ENCODE data around the gene ALDOA. TPM values are rescaled to one million over a fixed set of nuclear protein-coding genes. Genes with fewer than 3 reads are reported as not detected.

The ALDOA gene
- total and polyA plus RNA-seq, 9 donors: 1,252 to 2,647 (median 2,029) TPM

GRCh38 chr16:30087181-30087898 lies 21.8 kb downstream of the ALDOA start:
- Histone ChIP-seq H3K4me1 (ENCODE audit: control insufficient read depth, insufficient read depth, low read length) (peaks cover 17% of the 10 kb centered on the region), H3K27ac (ENCODE audit: low read length) (no peak overlapping the region), H3K36me3 (ENCODE audit: control insufficient read depth, insufficient read depth, low read length) (peaks cover 42% of the 10 kb centered on the region), H3K9me3 (replicated peaks; ENCODE audit: control insufficient read depth, low read depth, low read length) (no peaks in the 10 kb centered on the region), H3K4me3 (ENCODE audit: low read length) (no peak overlapping the region), H3K27me3 (ENCODE audit: control insufficient read depth, insufficient read depth, low read length) (no peaks in the 10 kb centered on the region)
- peak; percentile 49 for DNase-seq
- WGBS (ENCODE audit: insufficient coverage): 84% methylated on average over 8 of the region's 11 CpGs

GRCh38 chr16:30088237-30088831 lies 22.8 kb downstream of the ALDOA start:
- H3K27ac ChIP-seq (ENCODE audit: low read length): no peak overlapping the region
- no peak overlapping the region for H3K4me3 ChIP-seq (ENCODE audit: low read length)
- H3K9me3 ChIP-seq (replicated peaks; ENCODE audit: control insufficient read depth, low read depth, low read length): no peaks in the 10 kb centered on the region
- peaks cover 21% of the 10 kb centered on the region for H3K4me1 ChIP-seq (ENCODE audit: control insufficient read depth, insufficient read depth, low read length)
- no peaks in the 10 kb centered on the region for H3K27me3 ChIP-seq (ENCODE audit: control insufficient read depth, insufficient read depth, low read length)
- DNase-seq: no peak
- WGBS (ENCODE audit: insufficient coverage): 74% methylated on average over 6 of the region's 10 CpGs
- peaks cover 32% of the 10 kb centered on the region for H3K36me3 ChIP-seq (ENCODE audit: control insufficient read depth, insufficient read depth, low read length)

GRCh38 chr16:30088832-30089624 lies 23.5 kb downstream of the ALDOA start:
- H3K9me3 ChIP-seq (replicated peaks; ENCODE audit: control insufficient read depth, low read depth, low read length): no peaks in the 10 kb centered on the region
- no peak overlapping the region for H3K27ac ChIP-seq (ENCODE audit: low read length)
- DNase-seq: no peak
- peaks cover 29% of the 10 kb centered on the region for H3K36me3 ChIP-seq (ENCODE audit: control insufficient read depth, insufficient read depth, low read length)
- no peak overlapping the region for H3K4me3 ChIP-seq (ENCODE audit: low read length)
- WGBS (ENCODE audit: insufficient coverage): 60% methylated on average over 19 of the region's 22 CpGs
- H3K4me1 ChIP-seq (ENCODE audit: control insufficient read depth, insufficient read depth, low read length): peaks cover 21% of the 10 kb centered on the region
- H3K27me3 ChIP-seq (ENCODE audit: control insufficient read depth, insufficient read depth, low read length): no peaks in the 10 kb centered on the region

GRCh38 chr16:30090610-30091331 lies 25.2 kb downstream of the ALDOA start:
- Histone ChIP-seq H3K9me3 (replicated peaks; ENCODE audit: control insufficient read depth, low read depth, low read length) (no peaks in the 10 kb centered on the region), H3K27me3 (ENCODE audit: control insufficient read depth, insufficient read depth, low read length) (no peaks in the 10 kb centered on the region), H3K36me3 (ENCODE audit: control insufficient read depth, insufficient read depth, low read length) (peaks cover 19% of the 10 kb centered on the region), H3K4me3 (ENCODE audit: low read length) (no peak overlapping the region), H3K27ac (ENCODE audit: low read length) (no peak overlapping the region), H3K4me1 (ENCODE audit: control insufficient read depth, insufficient read depth, low read length) (peaks cover 34% of the 10 kb centered on the region)
- WGBS (ENCODE audit: insufficient coverage): 54% methylated on average over 16 of the region's 26 CpGs
- DNase-seq: no peak

- Histone ChIP-seq H3K27ac (ENCODE audit: low read length) (peak within 1 kb of the TSS; percentile 88), H3K4me3 (ENCODE audit: low read length) (peak within 1 kb of the TSS; percentile 63), H3K36me3 (ENCODE audit: control insufficient read depth, insufficient read depth, low read length) (peaks cover 15% of the 10 kb centered on the region), H3K4me1 (ENCODE audit: control insufficient read depth, insufficient read depth, low read length) (peaks cover 38% of the 10 kb centered on the region), H3K27me3 (ENCODE audit: control insufficient read depth, insufficient read depth, low read length) (no peaks in the 10 kb centered on the region), H3K9me3 (replicated peaks; ENCODE audit: control insufficient read depth, low read depth, low read length) (peaks cover 3% of the 10 kb centered on the region)
- DNase-seq: peak; percentile 96
- under 1% methylated on average over 67 of the region's 76 CpGs for WGBS (ENCODE audit: insufficient coverage)
Measured at GRCh38 chr16:30091474-30092372, 26.2 kb downstream of the ALDOA start, which contains the start of gene TBX6. Gene TBX6 (minus strand): TSS chr16:30091924. CDS start chr16:30091193, 731 bp downstream.

GRCh38 chr16:30092373-30093010 lies 26.9 kb downstream of the ALDOA start:
- H3K4me3 ChIP-seq (ENCODE audit: low read length): peak overlapping the region; percentile 63
- DNase-seq: peak; percentile 86
- H3K27ac ChIP-seq (ENCODE audit: low read length): peak overlapping the region; percentile 88
- peaks cover 38% of the 10 kb centered on the region for H3K4me1 ChIP-seq (ENCODE audit: control insufficient read depth, insufficient read depth, low read length)
- peaks cover 10% of the 10 kb centered on the region for H3K9me3 ChIP-seq (replicated peaks; ENCODE audit: control insufficient read depth, low read depth, low read length)
- no peaks in the 10 kb centered on the region for H3K27me3 ChIP-seq (ENCODE audit: control insufficient read depth, insufficient read depth, low read length)
- peaks cover 11% of the 10 kb centered on the region for H3K36me3 ChIP-seq (ENCODE audit: control insufficient read depth, insufficient read depth, low read length)
- whole genome bisulfite sequencing (ENCODE audit: insufficient coverage): 5% methylated on average over 4 of the region's 22 CpGs

- DNase-seq: no peak
- WGBS (ENCODE audit: insufficient coverage): 73% methylated on average over 10 of the region's 11 CpGs
- Histone ChIP-seq H3K9me3 (replicated peaks; ENCODE audit: control insufficient read depth, low read depth, low read length) (peaks cover 16% of the 10 kb centered on the region), H3K4me1 (ENCODE audit: control insufficient read depth, insufficient read depth, low read length) (peaks cover 38% of the 10 kb centered on the region), H3K27me3 (ENCODE audit: control insufficient read depth, insufficient read depth, low read length) (no peaks in the 10 kb centered on the region), H3K4me3 (ENCODE audit: low read length) (no peak overlapping the region), H3K36me3 (ENCODE audit: control insufficient read depth, insufficient read depth, low read length) (peaks cover 11% of the 10 kb centered on the region), H3K27ac (ENCODE audit: low read length) (peak overlapping the region; percentile 77)
Measured at GRCh38 chr16:30094541-30095165, 29.1 kb downstream of the ALDOA start.

- peaks cover 37% of the 10 kb centered on the region for H3K4me1 ChIP-seq (ENCODE audit: control insufficient read depth, insufficient read depth, low read length)
- H3K9me3 ChIP-seq (replicated peaks; ENCODE audit: control insufficient read depth, low read depth, low read length): peaks cover 16% of the 10 kb centered on the region
- peak overlapping the region; percentile 53 for H3K4me3 ChIP-seq (ENCODE audit: low read length)
- no peaks in the 10 kb centered on the region for H3K27me3 ChIP-seq (ENCODE audit: control insufficient read depth, insufficient read depth, low read length)
- DNase-seq: peak; percentile 40
- 28% methylated on average over 36 of the region's 47 CpGs for WGBS (ENCODE audit: insufficient coverage)
- peak overlapping the region; percentile 77 for H3K27ac ChIP-seq (ENCODE audit: low read length)
- H3K36me3 ChIP-seq (ENCODE audit: control insufficient read depth, insufficient read depth, low read length): peaks cover 11% of the 10 kb centered on the region
Measured at GRCh38 chr16:30095166-30096078, 29.9 kb downstream of the ALDOA start.
